RWPE2 (cell line): ENCODE measurements around the gene KCNG1.

Source experiments
- ATAC-seq: fragments of 200-7000 bp; cut with Tn5 transposase; 3 replicates; pipeline ENCODE4 v1.9.1; 2021; ENCODE audit warnings: low read depth
- DNase-seq: peaks from one replicate; pipeline ENCODE4 v3.0.0-alpha.2; 2020; ENCODE audit warnings: low spot score
- H3K27ac ChIP-seq: fragments of 450-650 bp; 2 replicates; pipeline ENCODE4 v1.5.1; 2017; ENCODE audit warnings: mild to moderate bottlenecking; ENCODE audit not compliant: poor library complexity, severe bottlenecking
- H3K27me3 ChIP-seq: fragments of 250-450 bp; sonication (Bioruptor Pico); 2 replicates; pipeline ENCODE4 v1.5.1; 2021; ENCODE audit warnings: mild to moderate bottlenecking, moderate library complexity; ENCODE audit not compliant: insufficient read depth, poor library complexity, severe bottlenecking
- H3K36me3 ChIP-seq: fragments of 250-450 bp; sonication (Bioruptor Pico); 2 replicates; pipeline ENCODE4 v1.5.1; 2020; ENCODE audit warnings: low read depth, mild to moderate bottlenecking, moderate library complexity
- H3K4me1 ChIP-seq: fragments of 250-450 bp; sonication (Bioruptor Pico); 2 replicates; pipeline ENCODE4 v1.5.1; 2021; ENCODE audit warnings: mild to moderate bottlenecking, moderate library complexity; ENCODE audit not compliant: insufficient read depth, poor library complexity, severe bottlenecking
- H3K4me3 ChIP-seq: fragments of 250-450 bp; sonication (Bioruptor Pico); 2 replicates; pipeline ENCODE4 v1.5.1; 2021; ENCODE audit warnings: mild to moderate bottlenecking, moderate library complexity; ENCODE audit not compliant: severe bottlenecking
- H3K9me3 ChIP-seq: fragments of 250-450 bp; sonication (Bioruptor Pico); 2 replicates; pipeline ENCODE4 v1.5.1; 2021; ENCODE audit warnings: mild to moderate bottlenecking, moderate library complexity; ENCODE audit not compliant: severe bottlenecking
- TF ChIP-seq, protein P1 (sequence below): fragments of 450-650 bp; IDR thresholded peaks from one replicate; pipeline ENCODE4 v1.5.1; 2017; ENCODE audit warnings: mild to moderate bottlenecking, moderate library complexity; ENCODE audit not compliant: poor library complexity, severe bottlenecking

Gene KCNG1

DNA sequence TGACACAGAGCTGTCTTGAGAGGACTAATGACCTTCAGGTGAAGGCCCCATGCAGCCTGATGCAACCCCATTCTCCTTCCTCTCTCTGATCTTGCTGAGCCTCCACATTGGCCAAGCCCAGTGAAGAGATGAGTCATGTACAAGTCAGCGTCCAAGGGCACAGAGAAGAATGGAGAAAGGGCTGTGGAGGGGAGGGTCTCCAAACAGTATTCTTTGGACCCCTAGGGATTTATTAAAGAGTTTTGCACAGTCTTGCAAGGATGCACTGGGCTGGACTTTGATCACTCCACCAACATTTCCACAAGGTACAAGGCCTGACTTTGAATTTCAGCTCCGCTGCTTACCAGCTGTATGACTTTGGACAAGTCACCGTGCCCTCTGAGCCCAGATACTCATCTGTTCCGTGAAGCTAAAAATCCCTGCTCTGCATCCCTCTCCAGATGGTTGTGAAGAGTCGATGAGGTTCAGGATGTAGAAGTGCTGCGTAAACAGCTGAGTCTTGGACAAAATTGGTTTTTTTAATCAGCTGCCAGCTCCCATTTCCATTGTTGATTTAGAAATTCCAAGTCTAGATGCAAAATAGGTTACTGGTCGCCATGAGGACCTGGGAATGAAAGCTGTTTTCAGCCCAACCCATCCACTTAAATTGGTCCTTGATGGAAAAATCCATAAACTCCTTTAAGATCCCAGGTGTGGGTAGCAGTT is 14.1 kb upstream of the KCNG1 start:
- Histone ChIP-seq H3K4me1 (peaks cover 22% of the 10 kb centered on the region), H3K27ac (no peak overlapping the region), H3K36me3 (no peaks in the 10 kb centered on the region), H3K27me3 (no peaks in the 10 kb centered on the region), H3K4me3 (no peak overlapping the region), H3K9me3 (no peaks in the 10 kb centered on the region)
- ATAC-seq: peak; percentile 55
- TF ChIP-seq, protein P1, sequence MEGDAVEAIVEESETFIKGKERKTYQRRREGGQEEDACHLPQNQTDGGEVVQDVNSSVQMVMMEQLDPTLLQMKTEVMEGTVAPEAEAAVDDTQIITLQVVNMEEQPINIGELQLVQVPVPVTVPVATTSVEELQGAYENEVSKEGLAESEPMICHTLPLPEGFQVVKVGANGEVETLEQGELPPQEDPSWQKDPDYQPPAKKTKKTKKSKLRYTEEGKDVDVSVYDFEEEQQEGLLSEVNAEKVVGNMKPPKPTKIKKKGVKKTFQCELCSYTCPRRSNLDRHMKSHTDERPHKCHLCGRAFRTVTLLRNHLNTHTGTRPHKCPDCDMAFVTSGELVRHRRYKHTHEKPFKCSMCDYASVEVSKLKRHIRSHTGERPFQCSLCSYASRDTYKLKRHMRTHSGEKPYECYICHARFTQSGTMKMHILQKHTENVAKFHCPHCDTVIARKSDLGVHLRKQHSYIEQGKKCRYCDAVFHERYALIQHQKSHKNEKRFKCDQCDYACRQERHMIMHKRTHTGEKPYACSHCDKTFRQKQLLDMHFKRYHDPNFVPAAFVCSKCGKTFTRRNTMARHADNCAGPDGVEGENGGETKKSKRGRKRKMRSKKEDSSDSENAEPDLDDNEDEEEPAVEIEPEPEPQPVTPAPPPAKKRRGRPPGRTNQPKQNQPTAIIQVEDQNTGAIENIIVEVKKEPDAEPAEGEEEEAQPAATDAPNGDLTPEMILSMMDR: no peak
- no peak for DNase-seq

DNA sequence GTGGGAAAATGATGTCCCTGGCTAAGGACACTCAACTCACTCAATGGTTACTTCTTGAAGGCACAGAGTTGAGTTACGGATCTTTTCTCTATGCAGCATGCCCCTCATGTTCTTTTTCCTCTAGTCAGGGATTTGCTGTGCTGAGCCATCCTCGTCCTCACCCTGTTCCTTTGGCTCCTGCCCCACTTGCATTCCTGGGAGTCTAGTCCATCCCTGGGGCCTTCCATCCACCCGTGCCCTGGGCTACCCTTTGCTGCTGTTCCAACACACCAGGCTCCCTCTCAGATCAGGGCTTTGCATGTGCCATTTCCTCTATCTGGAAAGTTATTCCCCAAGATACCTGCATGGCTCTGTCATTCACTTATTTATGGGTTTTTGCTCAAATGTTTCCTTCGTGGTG is 13.3 kb upstream of the KCNG1 start:
- DNase-seq: no peak
- no peaks in the 10 kb centered on the region for H3K27me3 ChIP-seq
- peaks cover 22% of the 10 kb centered on the region for H3K4me1 ChIP-seq

DNA sequence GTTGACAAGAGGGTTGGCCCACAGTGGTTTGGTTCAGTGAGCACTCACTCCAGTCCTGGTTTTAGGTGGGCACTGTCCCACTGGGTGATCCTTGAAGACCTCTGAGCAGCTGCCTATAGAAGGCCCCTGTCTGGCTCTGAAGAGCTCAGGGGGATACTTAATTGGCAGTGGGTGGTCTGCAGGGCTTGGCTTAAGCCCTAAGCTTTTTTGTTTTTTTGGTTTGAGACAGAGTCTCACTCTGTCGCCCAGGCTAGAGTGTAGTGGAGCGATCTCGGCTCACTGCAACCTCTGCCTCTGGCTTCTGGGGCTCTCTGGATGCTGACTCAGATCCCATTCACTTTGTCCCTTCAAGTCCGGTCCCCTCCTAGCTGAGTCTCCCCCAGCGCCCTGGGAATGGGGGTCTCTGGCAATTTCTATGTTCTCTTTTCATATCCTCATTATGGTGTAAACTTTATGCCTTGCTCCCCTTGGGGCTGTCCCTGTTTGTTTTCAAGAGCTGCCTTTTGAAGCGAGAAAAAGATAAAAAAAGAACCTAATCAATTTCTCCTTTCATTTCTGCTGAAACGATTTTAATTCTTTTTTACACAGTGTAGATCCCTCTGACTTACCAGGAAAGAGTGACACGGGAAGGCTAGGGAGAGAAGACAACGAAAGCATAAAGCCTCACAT is 12.2 kb upstream of the KCNG1 start:
- H3K27ac ChIP-seq: no peak overlapping the region
- no peaks in the 10 kb centered on the region for H3K9me3 ChIP-seq
- DNase-seq (no peak), ATAC-seq (no peak)
- peaks cover 22% of the 10 kb centered on the region for H3K4me1 ChIP-seq
- no peaks in the 10 kb centered on the region for H3K27me3 ChIP-seq
- TF ChIP-seq, protein P1: no peak
- H3K4me3 ChIP-seq: no peak overlapping the region
- no peaks in the 10 kb centered on the region for H3K36me3 ChIP-seq

More for the DNA sequence above, 13.3 kb upstream of the KCNG1 start:
- TF ChIP-seq, protein P1: no peak
- Histone ChIP-seq H3K9me3 (no peaks in the 10 kb centered on the region), H3K36me3 (no peaks in the 10 kb centered on the region), H3K4me3 (no peak overlapping the region), H3K27ac (no peak overlapping the region)
- ATAC-seq: no peak

DNA sequence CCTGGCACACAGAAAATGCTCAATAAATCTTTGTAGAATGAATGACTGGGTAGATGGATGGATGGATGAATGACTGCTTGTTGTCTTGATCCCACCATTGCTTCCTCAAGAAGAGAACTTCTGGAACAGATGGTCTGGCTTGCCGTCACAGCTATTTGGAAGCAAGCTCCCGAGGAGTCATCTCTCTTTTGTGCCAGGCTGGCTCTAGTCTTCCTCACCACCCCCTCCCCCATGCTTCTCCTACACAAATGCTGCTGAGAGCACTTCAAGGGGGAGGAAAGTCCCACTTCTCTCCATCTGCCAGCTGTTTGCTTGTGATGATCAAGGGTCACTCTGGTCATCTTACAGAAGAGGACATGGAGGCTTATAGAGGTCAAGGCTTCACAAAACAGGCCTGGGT is 11.6 kb upstream of the KCNG1 start:
- no peaks in the 10 kb centered on the region for H3K9me3 ChIP-seq
- peaks cover 22% of the 10 kb centered on the region for H3K4me1 ChIP-seq
- ATAC-seq (no peak), DNase-seq (no peak)
- no peak overlapping the region for H3K27ac ChIP-seq
- H3K27me3 ChIP-seq: no peaks in the 10 kb centered on the region
- H3K36me3 ChIP-seq: no peaks in the 10 kb centered on the region
- no peak overlapping the region for H3K4me3 ChIP-seq
- TF ChIP-seq, protein P1: no peak
